HFFc6 (cell line): ENCODE data around the gene KIAA1755. TPM values are rescaled to one million over a fixed set of nuclear protein-coding genes. Genes with fewer than 3 reads are reported as not detected.

ENCODE experiments used
- DNase-seq: peaks from one replicate; pipeline ENCODE4 v3.0.0-alpha.2; 2018
- H3K27ac Mint-ChIP-seq: 2 replicates; pipeline ENCODE4 v1.8.0; 2020; ENCODE audit warnings: mild to moderate bottlenecking, mixed read lengths
- H3K27me3 Mint-ChIP-seq: 2 replicates; pipeline ENCODE4 v1.8.0; 2021; ENCODE audit warnings: mild to moderate bottlenecking, moderate library complexity, mixed read lengths; ENCODE audit not compliant: insufficient read depth
- H3K36me3 Mint-ChIP-seq: 2 replicates; pipeline ENCODE4 v1.8.0; 2021; ENCODE audit warnings: low read depth, mixed read lengths
- H3K4me1 Mint-ChIP-seq: 2 replicates; pipeline ENCODE4 v1.8.0; 2020; ENCODE audit warnings: low read depth, mixed read lengths
- H3K4me3 Mint-ChIP-seq: 2 replicates; pipeline ENCODE4 v1.8.0; 2020; ENCODE audit warnings: mild to moderate bottlenecking, moderate library complexity, mixed read lengths
- H3K9me3 Mint-ChIP-seq: 2 replicates; pipeline ENCODE4 v1.8.0; 2020; ENCODE audit warnings: mild to moderate bottlenecking, mixed read lengths
- CTCF ChIP-seq: fragments of 200-600 bp; sonication (generic); IDR thresholded peaks from 2 replicates; pipeline ENCODE4 v1.5.0; 2021; ENCODE audit warnings: antibody characterized with exemption, mild to moderate bottlenecking
- total RNA-seq, 6 experiments: library from RNA; stranded (reverse); fragmentation: NEBNext Ultra II Directional; extraction: Animal tissue kit (Norgen Biotek cat#: 25700); gene quantifications; 2 replicates in 1 of 6; 3 replicates in 5 of 6; pipeline ENCODE4 v1.2.3, GENCODE V29; 2021

Gene KIAA1755
- total RNA-seq, 6 experiments from 2014 or later: 1.2 to 4.4 (median 2.2) TPM

DNA sequence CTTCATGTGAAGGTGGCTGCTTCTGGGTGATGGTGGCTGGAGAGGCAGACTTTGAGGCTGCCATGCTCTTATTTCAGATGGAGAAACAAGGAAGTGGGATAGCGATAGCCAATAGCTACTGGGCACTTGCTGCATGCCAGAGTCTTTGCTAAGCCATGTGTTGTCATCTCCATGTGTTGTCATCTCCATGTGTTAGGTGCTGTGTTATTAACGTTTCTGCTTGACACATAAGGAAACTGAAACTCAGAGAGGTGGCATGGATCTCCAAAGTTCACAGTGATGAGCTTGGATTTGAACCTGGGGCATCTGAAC is 16.9 kb downstream of the KIAA1755 start:
- peaks cover 12% of the 10 kb centered on the region for H3K27me3 Mint-ChIP-seq
- peaks cover 50% of the 10 kb centered on the region for H3K9me3 Mint-ChIP-seq
- no peaks in the 10 kb centered on the region for H3K4me1 Mint-ChIP-seq
- TF ChIP-seq CTCF: no peak
- no peak overlapping the region for H3K27ac Mint-ChIP-seq
- no peak overlapping the region for H3K4me3 Mint-ChIP-seq
- H3K36me3 Mint-ChIP-seq: peaks cover 40% of the 10 kb centered on the region
- DNase-seq: no peak

GRCh38 chr20:38242848-38243708 is 17.5 kb downstream of the KIAA1755 start:
- Mint-ChIP-seq H3K9me3 (peaks cover 50% of the 10 kb centered on the region), H3K4me1 (no peaks in the 10 kb centered on the region), H3K36me3 (peaks cover 40% of the 10 kb centered on the region), H3K4me3 (no peak overlapping the region), H3K27me3 (peaks cover 16% of the 10 kb centered on the region), H3K27ac (no peak overlapping the region)
- no peak for DNase-seq
- peak; percentile 83 for TF ChIP-seq CTCF

GRCh38 chr20:38241201-38241600 is 19.3 kb downstream of the KIAA1755 start:
- DNase-seq: no peak
- H3K4me3 Mint-ChIP-seq: no peak overlapping the region
- no peak for TF ChIP-seq CTCF
- peaks cover 20% of the 10 kb centered on the region for H3K27me3 Mint-ChIP-seq
- peaks cover 40% of the 10 kb centered on the region for H3K36me3 Mint-ChIP-seq
- no peak overlapping the region for H3K27ac Mint-ChIP-seq
- no peaks in the 10 kb centered on the region for H3K4me1 Mint-ChIP-seq
- peaks cover 50% of the 10 kb centered on the region for H3K9me3 Mint-ChIP-seq

DNA sequence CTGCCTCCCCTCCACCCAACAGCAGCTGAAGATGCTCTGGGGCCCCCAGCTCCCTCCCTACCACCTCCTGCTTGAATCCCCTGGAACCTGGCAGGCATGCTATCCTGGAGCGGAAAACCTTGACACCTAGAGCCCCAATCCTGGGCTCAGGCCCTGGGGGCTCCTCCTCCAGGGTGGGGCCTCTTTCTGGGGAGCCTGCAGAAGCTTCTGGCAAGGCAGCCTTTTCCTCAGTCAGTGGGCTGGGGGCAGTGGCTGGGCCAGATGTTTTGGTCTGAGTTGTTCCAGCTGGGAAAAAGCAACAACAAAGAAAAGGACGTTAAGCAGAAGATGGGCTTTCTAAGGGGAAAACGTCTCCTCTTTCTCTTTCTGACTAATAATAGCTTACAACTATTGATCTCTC is 21.1 kb downstream of the KIAA1755 start:
- Mint-ChIP-seq H3K36me3 (peaks cover 28% of the 10 kb centered on the region), H3K27ac (no peak overlapping the region), H3K4me3 (no peak overlapping the region), H3K4me1 (no peaks in the 10 kb centered on the region), H3K27me3 (peaks cover 18% of the 10 kb centered on the region), H3K9me3 (peaks cover 35% of the 10 kb centered on the region)
- no peak for TF ChIP-seq CTCF
- no peak for DNase-seq

- Mint-ChIP-seq H3K4me3 (no peak overlapping the region), H3K36me3 (peaks cover 23% of the 10 kb centered on the region), H3K27me3 (peaks cover 16% of the 10 kb centered on the region), H3K27ac (no peak overlapping the region), H3K9me3 (peaks cover 29% of the 10 kb centered on the region), H3K4me1 (no peaks in the 10 kb centered on the region)
- DNase-seq: no peak
- TF ChIP-seq CTCF: no peak
Measured at GRCh38 chr20:38238829-38239228, 21.7 kb downstream of the KIAA1755 start.
